NOMO-1 treated with DMSO at 0.1 percent for 48 hours (cell line): Measurements from ENCODE around the gene INO80.
"Not testable (repeated sequence)": the region's sequence is repeated elsewhere in the genome, so short reads cannot be mapped to it uniquely, and the experiment has no call there.

Experiments used
- DNase-seq: peaks from one replicate; lab custom pipeline; 2025; ENCODE audit not compliant: unreplicated experiment; lab: John Stamatoyannopoulos, UW

The INO80 gene

GRCh38 chr15:41115652-41116115, 396 bp downstream of the INO80 start:
- peak; percentile 60 for DNase-seq

- DNase-seq, result peak; percentile 47
Observed at GRCh38 chr15:41115161-41115651, 874 bp downstream of the INO80 start.

DNA sequence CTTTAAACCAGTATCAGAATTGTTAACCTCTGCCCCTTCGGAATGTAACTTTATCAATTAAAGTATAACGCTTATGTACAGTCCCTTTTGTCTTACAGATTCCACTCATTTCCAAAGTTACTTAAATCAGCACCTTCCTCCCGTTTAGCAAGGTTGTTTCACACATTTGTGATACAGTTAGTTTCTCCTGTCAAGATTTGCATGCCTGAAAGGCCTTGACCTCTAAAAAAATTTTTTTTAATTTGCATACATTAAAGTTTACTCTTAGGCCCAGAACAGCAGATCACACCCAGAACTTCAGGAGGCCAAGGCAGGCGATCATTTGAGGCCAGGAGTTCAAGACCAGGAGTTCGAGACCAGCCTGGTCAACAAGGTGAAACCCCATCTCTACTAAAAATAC, 9.1 kb downstream of the INO80 start:
- DNase-seq, result no peak

DNA sequence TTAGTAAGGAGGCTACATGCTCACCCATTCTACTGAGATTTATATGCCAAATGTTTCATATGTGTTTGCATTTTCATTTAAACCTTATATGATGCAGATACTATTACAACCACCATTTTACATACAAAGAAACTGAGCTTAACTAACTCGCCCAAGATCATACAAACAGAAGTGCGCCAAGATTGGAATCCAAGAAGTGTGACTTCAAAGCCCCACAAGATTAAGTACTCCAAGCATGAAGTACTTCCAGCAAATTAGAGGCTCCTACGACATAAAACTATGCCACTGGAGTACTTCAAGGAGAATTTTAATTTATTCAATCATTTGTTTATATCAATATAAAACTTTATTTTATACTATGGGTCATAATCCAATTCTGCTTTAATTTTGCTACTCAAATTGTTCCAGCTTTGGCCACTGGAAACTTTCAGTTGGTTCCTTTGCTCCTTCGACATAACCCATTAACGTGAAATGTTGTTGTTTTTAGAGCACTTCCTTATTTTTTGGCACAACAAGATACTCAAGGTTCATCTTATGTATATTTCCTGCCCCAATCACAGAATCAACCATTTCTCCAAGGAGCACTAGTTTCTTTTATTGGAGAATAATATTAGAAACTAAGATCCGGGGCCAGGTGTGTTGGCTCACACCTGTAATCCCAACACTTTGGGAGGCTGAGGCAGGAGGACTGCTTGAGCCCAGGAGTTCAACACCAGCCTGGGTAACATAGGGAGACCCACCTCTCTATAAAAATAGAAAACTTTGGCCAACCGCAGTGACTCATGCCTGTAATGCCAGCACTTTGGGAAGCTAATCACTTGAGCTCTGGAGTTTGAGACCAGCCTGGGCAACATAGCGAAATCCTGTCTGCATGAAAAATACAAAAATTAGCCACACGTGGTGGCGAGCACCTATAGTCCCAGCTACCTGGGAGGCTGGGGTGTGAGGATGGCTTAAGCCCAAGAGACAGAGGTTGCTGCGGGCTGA, 10.4 kb downstream of the INO80 start:
- peak; percentile 48 for DNase-seq

DNA sequence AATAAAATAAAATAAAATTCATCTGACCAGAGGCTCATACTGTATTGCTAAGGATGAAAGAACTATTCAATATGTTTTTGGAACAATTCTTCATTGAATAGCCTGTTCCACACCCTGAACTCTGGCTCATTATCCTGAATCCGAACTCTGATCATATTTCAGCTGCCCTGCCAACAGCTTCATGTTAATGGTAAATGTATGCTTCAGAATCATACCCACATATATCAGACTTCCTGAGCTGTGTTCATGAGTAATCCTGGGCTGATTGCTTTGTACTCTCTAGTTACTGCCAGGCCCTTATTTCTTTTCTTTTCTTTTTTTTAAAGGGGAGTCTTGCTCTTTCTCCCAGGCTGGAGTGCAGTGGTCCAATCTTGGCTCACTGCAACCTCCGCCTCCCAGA, 11.8 kb downstream of the INO80 start:
- DNase-seq, result no peak

DNA sequence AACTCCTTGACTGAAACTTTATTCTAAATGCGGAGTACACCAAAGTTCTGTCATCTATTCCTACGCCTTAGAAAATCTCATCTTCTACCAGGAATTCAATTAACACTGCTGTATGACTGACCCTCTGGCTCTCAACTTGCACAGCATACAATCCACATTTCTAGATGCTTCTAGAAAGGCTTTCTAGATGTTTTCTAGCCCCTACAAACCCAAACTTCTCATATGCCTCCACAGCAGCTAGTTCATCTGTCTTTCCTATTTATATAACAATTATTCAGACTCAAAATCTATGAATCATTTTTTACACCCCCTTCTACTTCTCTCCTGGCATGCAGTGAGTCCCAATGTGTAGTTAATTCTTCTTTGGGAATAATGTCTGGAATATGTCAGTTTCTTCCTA, 13.2 kb downstream of the INO80 start:
- DNase-seq, result no peak

- DNase-seq, result no peak
Observed at GRCh38 chr15:41096178-41096577, 19.9 kb downstream of the INO80 start.

DNA sequence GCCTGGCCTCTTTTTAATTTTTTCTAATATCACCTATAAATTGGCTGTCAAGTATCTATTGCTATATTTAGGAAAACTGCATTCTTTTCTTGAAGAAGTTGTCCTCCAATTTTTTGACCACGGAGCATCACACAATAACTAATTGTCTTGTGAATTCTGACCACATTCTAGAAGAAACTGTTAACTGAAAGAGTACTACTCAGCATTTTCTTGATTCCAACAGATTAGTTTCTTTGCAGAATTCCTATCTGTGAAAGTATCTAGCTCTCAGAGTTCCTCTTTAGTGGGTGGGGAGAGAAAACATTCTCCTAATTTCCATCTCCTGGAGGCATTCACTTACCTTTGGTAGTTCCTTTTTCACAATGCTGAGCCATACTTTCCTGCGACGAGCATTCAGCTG, 31.1 kb downstream of the INO80 start:
- DNase-seq, result no peak

- no peak for DNase-seq
Observed at GRCh38 chr15:41080144-41080543, 35.9 kb downstream of the INO80 start.

- no peak for DNase-seq
Observed at GRCh38 chr15:41079717-41080116, 36.4 kb downstream of the INO80 start.

GRCh38 chr15:41078879-41079278, 37.2 kb downstream of the INO80 start:
- not testable (repeated sequence) for DNase-seq

- no peak for DNase-seq
Observed at GRCh38 chr15:41078125-41078524, 38.0 kb downstream of the INO80 start.

DNA sequence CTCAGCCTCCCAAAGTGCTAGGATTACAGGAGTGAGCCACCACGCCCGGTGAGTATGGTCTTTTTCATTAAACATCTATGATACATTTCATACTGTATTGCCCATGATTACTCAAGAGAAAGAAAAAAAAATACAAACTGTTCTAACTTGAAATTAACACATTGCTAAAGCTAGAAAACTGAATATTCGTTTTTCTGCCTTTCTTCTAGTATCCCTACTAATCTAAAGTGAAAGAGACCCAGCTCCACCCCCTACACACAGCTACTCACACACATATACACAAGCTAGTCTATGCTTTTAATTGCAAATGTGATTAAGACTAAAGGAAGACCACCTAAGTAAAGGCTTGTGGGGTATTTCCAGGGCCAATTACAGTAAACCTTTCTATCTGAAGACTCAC, 43.1 kb downstream of the INO80 start:
- DNase-seq, result no peak

GRCh38 chr15:41072013-41072412, 44.1 kb downstream of the INO80 start:
- no peak for DNase-seq

- no peak for DNase-seq
Observed at GRCh38 chr15:41066516-41066915, 49.6 kb downstream of the INO80 start.

DNA sequence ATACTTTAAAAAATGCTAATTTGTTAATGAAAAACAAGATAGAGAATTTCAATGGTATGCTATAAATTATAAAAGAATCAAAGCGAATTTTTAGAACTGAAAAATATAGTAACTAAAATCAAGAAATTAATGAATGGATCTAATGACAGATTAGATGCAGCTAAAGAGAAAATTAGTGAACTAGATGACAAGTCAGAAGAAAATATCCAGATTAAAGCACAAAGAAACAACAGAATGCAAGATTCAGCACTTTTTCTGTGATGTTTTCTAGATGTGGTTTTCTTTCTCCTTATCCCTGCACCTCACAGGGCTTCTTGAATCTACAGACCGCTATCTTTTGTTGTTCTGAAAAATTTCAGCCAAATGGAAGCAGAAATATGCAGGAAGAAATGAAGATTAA, 54.4 kb downstream of the INO80 start:
- no peak for DNase-seq

DNA sequence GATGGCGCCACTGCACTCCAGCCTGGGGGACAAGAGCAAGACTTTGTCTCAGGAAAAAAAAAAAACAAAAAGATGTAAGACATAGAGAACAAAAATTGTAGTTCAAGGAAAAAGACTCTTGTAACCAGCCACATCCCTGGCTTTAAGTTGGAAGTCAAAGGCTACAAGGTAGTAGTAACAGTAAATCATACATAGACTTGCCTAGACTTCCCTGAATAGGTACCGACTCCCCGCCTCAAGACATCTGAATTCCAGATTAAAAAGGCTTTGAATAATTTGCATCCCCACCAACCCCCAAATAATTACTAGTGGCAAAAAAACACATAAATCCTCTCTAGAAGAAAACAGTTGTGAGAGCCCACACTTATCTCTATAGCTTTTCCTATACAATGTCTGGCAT, 55.6 kb downstream of the INO80 start:
- no peak for DNase-seq

DNA sequence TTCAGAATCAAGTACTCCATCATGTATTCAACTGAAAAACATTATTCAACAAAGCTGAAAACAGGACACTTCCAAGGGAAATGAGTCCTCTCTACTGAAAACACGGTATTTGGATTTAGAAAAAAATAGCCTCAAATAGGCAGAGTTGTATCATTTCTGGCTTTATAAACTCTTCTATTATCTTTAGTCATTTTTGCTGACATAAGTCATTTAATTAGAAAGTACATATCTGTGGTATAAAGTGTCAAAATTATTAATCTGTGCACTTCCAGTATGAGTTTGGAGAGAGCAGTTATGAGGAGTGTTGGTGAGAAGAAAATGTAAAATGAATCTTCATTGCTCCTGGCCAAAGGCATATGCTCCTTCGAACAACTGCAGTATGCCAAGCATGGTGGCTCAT, 59.3 kb downstream of the INO80 start:
- no peak for DNase-seq

- no peak for DNase-seq
Observed at GRCh38 chr15:41055706-41056105, 60.4 kb downstream of the INO80 start.

- no peak for DNase-seq
Observed at GRCh38 chr15:41051139-41051538, 64.9 kb downstream of the INO80 start.

GRCh38 chr15:41048852-41049251, 67.2 kb downstream of the INO80 start:
- DNase-seq, result no peak

- no peak for DNase-seq
Observed at GRCh38 chr15:41048397-41048796, 67.7 kb downstream of the INO80 start.

DNA sequence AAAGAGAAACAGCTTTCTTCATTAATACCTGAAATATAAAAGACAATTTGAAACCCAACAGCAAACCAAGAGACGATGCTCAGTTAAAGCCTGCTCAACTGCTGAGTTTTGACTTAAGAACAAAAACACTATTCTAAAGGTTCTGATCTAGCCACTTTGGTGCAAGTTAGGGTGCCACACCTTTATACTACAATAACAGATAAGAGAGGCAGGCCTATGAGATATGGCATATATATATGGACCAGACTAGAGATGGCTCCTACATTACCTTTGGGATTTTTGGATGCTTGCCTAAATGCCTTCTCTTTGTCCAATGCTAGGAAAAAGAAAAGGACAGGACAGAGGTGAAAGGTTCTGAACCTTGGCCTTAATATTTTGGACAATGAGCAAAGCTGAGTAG, 68.6 kb downstream of the INO80 start:
- no peak for DNase-seq
